NCI-H2029 treated with DMSO at 0.1 percent for 48 hours (cell line): ENCODE measurements around the gene BRD7.

Experiments used
- DNase-seq: peaks from one replicate; lab custom pipeline; 2025; lab: John Stamatoyannopoulos, UW

Gene BRD7

GRCh38 chr16:50318796-50319578, 49.8 kb downstream of the BRD7 start:
- no peak for DNase-seq

GRCh38 chr16:50316848-50317630, 51.7 kb downstream of the BRD7 start:
- no peak for DNase-seq

GRCh38 chr16:50316102-50316847, 52.5 kb downstream of the BRD7 start:
- DNase-seq: no peak

- no peak for DNase-seq
These were observed 53.3 kb downstream of the BRD7 start for GRCh38 chr16:50315346-50315997.

GRCh38 chr16:50314665-50315064, 54.1 kb downstream of the BRD7 start:
- DNase-seq: no peak

GRCh38 chr16:50313596-50314478, 55.0 kb downstream of the BRD7 start:
- DNase-seq: no peak

GRCh38 chr16:50311891-50312501, 56.8 kb downstream of the BRD7 start:
- DNase-seq: no peak

GRCh38 chr16:50311134-50311528, 57.7 kb downstream of the BRD7 start:
- no peak for DNase-seq

GRCh38 chr16:50310308-50311133, 58.3 kb downstream of the BRD7 start:
- no peak for DNase-seq

- DNase-seq: no peak
These were observed 59.1 kb downstream of the BRD7 start for GRCh38 chr16:50309527-50310307.

- no peak for DNase-seq
These were observed 59.6 kb downstream of the BRD7 start for GRCh38 chr16:50309156-50309526.

- DNase-seq: no peak
These were observed 60.4 kb downstream of the BRD7 start for GRCh38 chr16:50308237-50308965.

GRCh38 chr16:50306287-50306686, 62.5 kb downstream of the BRD7 start:
- DNase-seq: no peak

GRCh38 chr16:50305441-50306061, 63.2 kb downstream of the BRD7 start:
- DNase-seq: no peak

- no peak for DNase-seq
These were observed 64.0 kb downstream of the BRD7 start for GRCh38 chr16:50304467-50305440.

- no peak for DNase-seq
These were observed 65.0 kb downstream of the BRD7 start for GRCh38 chr16:50303605-50304466.
